Gastrocnemius medialis (tissue), 4 donors: ENCODE measurements around the gene THSD7B.

Source experiments
- CTCF ChIP-seq, 5 experiments: fragments of 450-650 bp in 3 of 5; fragments of 200-600 bp in 2 of 5; sonication (generic) in 2 of 5; IDR thresholded peaks in 4 of 5; conservative IDR thresholded peaks in 1 of 5; 1 replicate in 4 of 5; 2 replicates in 1 of 5; pipeline ENCODE4 v1.5.1; 2016 to 2019; ENCODE audit warnings: antibody characterized with exemption in 5 of 5, mild to moderate bottlenecking in 3 of 5, moderate library complexity in 3 of 5
- POLR2A ChIP-seq, 2 donors: fragments of 450-650 bp; IDR thresholded peaks; one replicate each; pipeline ENCODE4 v1.6.1; 2017; ENCODE audit warnings: antibody characterized with exemption in 2 of 2, mild to moderate bottlenecking in 2 of 2, moderate library complexity in 2 of 2

- TF ChIP-seq POLR2A (IDR thresholded peaks at IDR 0.05): no peak
- no peak for TF ChIP-seq CTCF (IDR thresholded peaks at IDR 0.05 in 4 of 5, conservative IDR thresholded peaks at IDR 0.05 in 1 of 5)
Observed at GRCh38 chr2:136736236-136736635, 29.1 kb upstream of the THSD7B start.
